Astrocyte (in vitro differentiated cells and primary cell): ENCODE results near the gene GNG2.

Source experiments
- EZH2 ChIP-seq: IDR thresholded peaks from 2 replicates; pipeline ENCODE4 v1.6.1; 2012; ENCODE audit warnings: mild to moderate bottlenecking, low read length, inconsistent platforms; ENCODE audit not compliant: insufficient read depth
- TF ChIP-seq, protein P1 (sequence below): IDR thresholded peaks from 2 replicates; pipeline ENCODE4 v1.5.1; 2011; ENCODE audit warnings: low read depth, mild to moderate bottlenecking, inconsistent platforms, low read length, moderate library complexity; ENCODE audit not compliant: insufficient read depth

DNA sequence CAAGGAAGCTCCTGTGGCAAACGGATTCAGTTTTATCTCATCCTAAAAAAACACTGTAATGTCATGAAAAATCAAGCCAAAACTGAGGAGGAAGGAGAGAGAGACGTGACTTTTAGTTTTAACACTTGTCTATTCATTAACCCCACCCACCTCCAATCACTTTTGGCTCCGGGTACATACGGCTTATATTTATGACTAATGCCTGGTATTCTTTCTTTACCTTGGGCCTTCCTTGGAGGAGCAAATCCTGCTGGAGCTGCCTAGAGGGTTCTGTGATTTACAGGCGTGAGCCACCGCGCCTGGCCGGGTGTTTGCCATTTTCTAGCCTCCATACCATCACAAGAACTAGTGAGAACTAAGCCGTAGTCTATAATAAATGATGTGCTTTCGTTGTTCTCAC, 68.2 kb downstream of the GNG2 start:
- TF ChIP-seq EZH2, result no peak
- TF ChIP-seq, protein P1, sequence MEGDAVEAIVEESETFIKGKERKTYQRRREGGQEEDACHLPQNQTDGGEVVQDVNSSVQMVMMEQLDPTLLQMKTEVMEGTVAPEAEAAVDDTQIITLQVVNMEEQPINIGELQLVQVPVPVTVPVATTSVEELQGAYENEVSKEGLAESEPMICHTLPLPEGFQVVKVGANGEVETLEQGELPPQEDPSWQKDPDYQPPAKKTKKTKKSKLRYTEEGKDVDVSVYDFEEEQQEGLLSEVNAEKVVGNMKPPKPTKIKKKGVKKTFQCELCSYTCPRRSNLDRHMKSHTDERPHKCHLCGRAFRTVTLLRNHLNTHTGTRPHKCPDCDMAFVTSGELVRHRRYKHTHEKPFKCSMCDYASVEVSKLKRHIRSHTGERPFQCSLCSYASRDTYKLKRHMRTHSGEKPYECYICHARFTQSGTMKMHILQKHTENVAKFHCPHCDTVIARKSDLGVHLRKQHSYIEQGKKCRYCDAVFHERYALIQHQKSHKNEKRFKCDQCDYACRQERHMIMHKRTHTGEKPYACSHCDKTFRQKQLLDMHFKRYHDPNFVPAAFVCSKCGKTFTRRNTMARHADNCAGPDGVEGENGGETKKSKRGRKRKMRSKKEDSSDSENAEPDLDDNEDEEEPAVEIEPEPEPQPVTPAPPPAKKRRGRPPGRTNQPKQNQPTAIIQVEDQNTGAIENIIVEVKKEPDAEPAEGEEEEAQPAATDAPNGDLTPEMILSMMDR, result no peak
